Measurements from ENCODE around the gene TENM3.

Gene TENM3

GRCh38 chr4:182432819-182433218, 189.6 kb downstream of the TENM3 start:
- DNase-seq = no peak
- Histone ChIP-seq H3K4me1 (ENCODE audit: low read length) (no peaks in the 10 kb centered on the region), H3K9me3 (replicated peaks; ENCODE audit: insufficient read depth, low read length) (no peaks in the 10 kb centered on the region), H3F3A (ENCODE audit: insufficient read depth, low read length) (no peaks in the 10 kb centered on the region), H3K36me3 (replicated peaks; ENCODE audit: insufficient read depth, low read length) (no peaks in the 10 kb centered on the region), H3K27ac (ENCODE audit: low read length) (no peak overlapping the region), H3K9me2 (replicated peaks; ENCODE audit: insufficient read depth, low read length) (no peaks in the 10 kb centered on the region), H3K27me3 (replicated peaks; ENCODE audit: insufficient read depth, low read length) (no peaks in the 10 kb centered on the region), H3K4me3 (ENCODE audit: low read length) (no peak overlapping the region), H2AFZ (ENCODE audit: low read length) (no peak overlapping the region), H3K9ac (ENCODE audit: low read length) (no peak overlapping the region), H4K20me1 (ENCODE audit: insufficient read depth, low read length) (no peaks in the 10 kb centered on the region), H3K4me2 (ENCODE audit: low read depth, low read length) (no peak overlapping the region), H3K79me2 (ENCODE audit: low read length) (no peaks in the 10 kb centered on the region)
- TF ChIP-seq EZH2 (optimal IDR thresholded peaks at IDR 0.05; ENCODE audit: low read depth, low read length) (no peak), EZH2phosphoT487 (IDR thresholded peaks at IDR 0.05; ENCODE audit: low read length) (no peak), CTCF (IDR thresholded peaks at IDR 0.05; ENCODE audit: low read length) (no peak)

- no peaks in the 10 kb centered on the region for H3K36me3 ChIP-seq (replicated peaks; ENCODE audit: insufficient read depth, low read length)
- no peak overlapping the region for H3K4me2 ChIP-seq (ENCODE audit: low read depth, low read length)
- no peak overlapping the region for H3K27ac ChIP-seq (ENCODE audit: low read length)
- H3K27me3 ChIP-seq (replicated peaks; ENCODE audit: insufficient read depth, low read length) = no peaks in the 10 kb centered on the region
- no peak overlapping the region for H2AFZ ChIP-seq (ENCODE audit: low read length)
- DNase-seq = no peak
- no peak for TF ChIP-seq EZH2 (optimal IDR thresholded peaks at IDR 0.05; ENCODE audit: low read depth, low read length)
- no peak for TF ChIP-seq CTCF (IDR thresholded peaks at IDR 0.05; ENCODE audit: low read length)
- TF ChIP-seq EZH2phosphoT487 (IDR thresholded peaks at IDR 0.05; ENCODE audit: low read length) = no peak
- no peak overlapping the region for H3K4me3 ChIP-seq (ENCODE audit: low read length)
- no peaks in the 10 kb centered on the region for H4K20me1 ChIP-seq (ENCODE audit: insufficient read depth, low read length)
- H3K9me2 ChIP-seq (replicated peaks; ENCODE audit: insufficient read depth, low read length) = no peaks in the 10 kb centered on the region
- no peaks in the 10 kb centered on the region for H3K9me3 ChIP-seq (replicated peaks; ENCODE audit: insufficient read depth, low read length)
- no peak overlapping the region for H3K9ac ChIP-seq (ENCODE audit: low read length)
- no peaks in the 10 kb centered on the region for H3F3A ChIP-seq (ENCODE audit: insufficient read depth, low read length)
- H3K79me2 ChIP-seq (ENCODE audit: low read length) = no peaks in the 10 kb centered on the region
- no peaks in the 10 kb centered on the region for H3K4me1 ChIP-seq (ENCODE audit: low read length)
Observed at GRCh38 chr4:182434720-182435119, 191.5 kb downstream of the TENM3 start.

GRCh38 chr4:182435401-182435800, 192.2 kb downstream of the TENM3 start:
- no peak overlapping the region for H3K9ac ChIP-seq (ENCODE audit: low read length)
- no peak for DNase-seq
- no peaks in the 10 kb centered on the region for H3K9me2 ChIP-seq (replicated peaks; ENCODE audit: insufficient read depth, low read length)
- H3K27ac ChIP-seq (ENCODE audit: low read length) = no peak overlapping the region
- no peaks in the 10 kb centered on the region for H3K27me3 ChIP-seq (replicated peaks; ENCODE audit: insufficient read depth, low read length)
- H3K9me3 ChIP-seq (replicated peaks; ENCODE audit: insufficient read depth, low read length) = no peaks in the 10 kb centered on the region
- no peaks in the 10 kb centered on the region for H3K36me3 ChIP-seq (replicated peaks; ENCODE audit: insufficient read depth, low read length)
- H3K4me2 ChIP-seq (ENCODE audit: low read depth, low read length) = no peak overlapping the region
- no peaks in the 10 kb centered on the region for H3F3A ChIP-seq (ENCODE audit: insufficient read depth, low read length)
- H3K4me1 ChIP-seq (ENCODE audit: low read length) = no peaks in the 10 kb centered on the region
- H3K79me2 ChIP-seq (ENCODE audit: low read length) = no peaks in the 10 kb centered on the region
- H2AFZ ChIP-seq (ENCODE audit: low read length) = no peak overlapping the region
- H4K20me1 ChIP-seq (ENCODE audit: insufficient read depth, low read length) = no peaks in the 10 kb centered on the region
- no peak overlapping the region for H3K4me3 ChIP-seq (ENCODE audit: low read length)
- no peak for TF ChIP-seq EZH2 (optimal IDR thresholded peaks at IDR 0.05; ENCODE audit: low read depth, low read length)
- TF ChIP-seq EZH2phosphoT487 (IDR thresholded peaks at IDR 0.05; ENCODE audit: low read length) = no peak

- no peaks in the 10 kb centered on the region for H3K79me2 ChIP-seq (ENCODE audit: low read length)
- no peak overlapping the region for H3K4me3 ChIP-seq (ENCODE audit: low read length)
- no peaks in the 10 kb centered on the region for H4K20me1 ChIP-seq (ENCODE audit: insufficient read depth, low read length)
- no peak overlapping the region for H3K27ac ChIP-seq (ENCODE audit: low read length)
- H2AFZ ChIP-seq (ENCODE audit: low read length) = no peak overlapping the region
- no peaks in the 10 kb centered on the region for H3K36me3 ChIP-seq (replicated peaks; ENCODE audit: insufficient read depth, low read length)
- TF ChIP-seq CTCF (IDR thresholded peaks at IDR 0.05; ENCODE audit: low read length) = no peak
- H3K9ac ChIP-seq (ENCODE audit: low read length) = no peak overlapping the region
- H3K4me1 ChIP-seq (ENCODE audit: low read length) = no peaks in the 10 kb centered on the region
- no peak for DNase-seq
- no peak overlapping the region for H3K4me2 ChIP-seq (ENCODE audit: low read depth, low read length)
- H3K9me2 ChIP-seq (replicated peaks; ENCODE audit: insufficient read depth, low read length) = no peaks in the 10 kb centered on the region
- H3F3A ChIP-seq (ENCODE audit: insufficient read depth, low read length) = no peaks in the 10 kb centered on the region
- no peaks in the 10 kb centered on the region for H3K9me3 ChIP-seq (replicated peaks; ENCODE audit: insufficient read depth, low read length)
- no peaks in the 10 kb centered on the region for H3K27me3 ChIP-seq (replicated peaks; ENCODE audit: insufficient read depth, low read length)
Observed at GRCh38 chr4:182443070-182443469, 199.9 kb downstream of the TENM3 start.

Measured in MM.1S (cell line).